ENCODE measurements around the gene BPIFB4.
"Not testable (repeated sequence)": the region's sequence is repeated elsewhere in the genome, so short reads cannot be mapped to it uniquely, and the experiment has no call there.

BPIFB4 gene

GRCh38 chr20:33034901-33035492, 44.4 kb upstream of the BPIFB4 start:
- no peak for DNase-seq (ENCODE audit: low read depth in 2 of 2)
- TF ChIP-seq CTCF (IDR thresholded peaks at IDR 0.05; ENCODE audit: low read depth, low read length), result no peak
- H3K4me3 ChIP-seq (replicated peaks in 1 of 2; ENCODE audit: low read depth in 2 of 2, low read length in 2 of 2), result no peak overlapping the region

GRCh38 chr20:33037456-33037855, 42.0 kb upstream of the BPIFB4 start:
- no peak for TF ChIP-seq CTCF (IDR thresholded peaks at IDR 0.05; ENCODE audit: low read depth, low read length)

GRCh38 chr20:33038243-33038642, 41.2 kb upstream of the BPIFB4 start:
- H3K4me3 ChIP-seq (replicated peaks in 1 of 2; ENCODE audit: low read depth in 2 of 2, low read length in 2 of 2), result no peak overlapping the region
- no peak for TF ChIP-seq CTCF (IDR thresholded peaks at IDR 0.05; ENCODE audit: low read depth, low read length)
- DNase-seq (ENCODE audit: low read depth in 2 of 2), result no peak

More at GRCh38 chr20:33037456-33037855, 42.0 kb upstream of the BPIFB4 start:
- no peak for DNase-seq (ENCODE audit: low read depth in 2 of 2)
- H3K4me3 ChIP-seq (replicated peaks in 1 of 2; ENCODE audit: low read depth in 2 of 2, low read length in 2 of 2), result no peak overlapping the region

GRCh38 chr20:33042430-33042829, 37.0 kb upstream of the BPIFB4 start:
- H3K4me3 ChIP-seq (replicated peaks in 1 of 2; ENCODE audit: low read depth in 2 of 2, low read length in 2 of 2), result no peak overlapping the region
- TF ChIP-seq CTCF (IDR thresholded peaks at IDR 0.05; ENCODE audit: low read depth, low read length), result no peak
- DNase-seq (ENCODE audit: low read depth in 2 of 2), result no peak

GRCh38 chr20:33042983-33043730, 36.3 kb upstream of the BPIFB4 start:
- DNase-seq (ENCODE audit: low read depth in 2 of 2), result no peak
- H3K4me3 ChIP-seq (replicated peaks in 1 of 2; ENCODE audit: low read depth in 2 of 2, low read length in 2 of 2), result no peak overlapping the region
- no peak for TF ChIP-seq CTCF (IDR thresholded peaks at IDR 0.05; ENCODE audit: low read depth, low read length)

GRCh38 chr20:33043731-33044181, 35.7 kb upstream of the BPIFB4 start:
- DNase-seq (ENCODE audit: low read depth in 2 of 2), result no peak
- no peak for TF ChIP-seq CTCF (IDR thresholded peaks at IDR 0.05; ENCODE audit: low read depth, low read length)
- no peak overlapping the region for H3K4me3 ChIP-seq (replicated peaks in 1 of 2; ENCODE audit: low read depth in 2 of 2, low read length in 2 of 2)

GRCh38 chr20:33045129-33045721, 34.2 kb upstream of the BPIFB4 start:
- H3K4me3 ChIP-seq (replicated peaks in 1 of 2; ENCODE audit: low read depth in 2 of 2, low read length in 2 of 2), result not testable (repeated sequence)
- DNase-seq (ENCODE audit: low read depth in 2 of 2), result peak in 1 of 2 donors; percentile 1

All from cardiac fibroblast (primary cell).